GM21723 (cell line): Measurements from ENCODE around the gene TRAK1.

ENCODE experiments used
- ATAC-seq: cut with Tn5 transposase; IDR thresholded peaks from one replicate; pipeline ENCODE4 v1.9.1; 2021; ENCODE audit warnings: mild to moderate bottlenecking, moderate library complexity; ENCODE audit not compliant: unreplicated experiment

TRAK1 gene

GRCh38 chr3:42226470-42227425, 135.6 kb downstream of the TRAK1 start:
- no peak for ATAC-seq

DNA sequence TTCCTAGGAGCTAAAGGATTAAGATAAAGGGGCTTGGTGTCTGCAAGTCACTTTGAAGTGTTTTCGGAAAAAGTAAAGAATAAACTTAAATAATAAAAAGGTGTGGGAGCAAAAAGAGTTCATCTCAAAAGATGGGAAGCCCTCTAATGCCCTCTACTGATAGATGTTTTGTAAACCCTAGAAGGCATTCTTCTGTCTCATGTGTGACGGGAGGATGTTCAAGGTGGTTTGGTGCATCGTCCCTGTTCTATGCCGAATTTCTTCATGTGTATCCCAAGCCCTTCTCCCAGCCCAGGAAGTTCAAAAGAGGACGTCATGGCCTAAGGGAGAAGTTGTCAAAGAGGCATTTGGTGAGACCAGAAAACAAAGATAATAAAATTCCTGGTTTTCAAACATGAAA, 137.6 kb downstream of the TRAK1 start:
- ATAC-seq = no peak

DNA sequence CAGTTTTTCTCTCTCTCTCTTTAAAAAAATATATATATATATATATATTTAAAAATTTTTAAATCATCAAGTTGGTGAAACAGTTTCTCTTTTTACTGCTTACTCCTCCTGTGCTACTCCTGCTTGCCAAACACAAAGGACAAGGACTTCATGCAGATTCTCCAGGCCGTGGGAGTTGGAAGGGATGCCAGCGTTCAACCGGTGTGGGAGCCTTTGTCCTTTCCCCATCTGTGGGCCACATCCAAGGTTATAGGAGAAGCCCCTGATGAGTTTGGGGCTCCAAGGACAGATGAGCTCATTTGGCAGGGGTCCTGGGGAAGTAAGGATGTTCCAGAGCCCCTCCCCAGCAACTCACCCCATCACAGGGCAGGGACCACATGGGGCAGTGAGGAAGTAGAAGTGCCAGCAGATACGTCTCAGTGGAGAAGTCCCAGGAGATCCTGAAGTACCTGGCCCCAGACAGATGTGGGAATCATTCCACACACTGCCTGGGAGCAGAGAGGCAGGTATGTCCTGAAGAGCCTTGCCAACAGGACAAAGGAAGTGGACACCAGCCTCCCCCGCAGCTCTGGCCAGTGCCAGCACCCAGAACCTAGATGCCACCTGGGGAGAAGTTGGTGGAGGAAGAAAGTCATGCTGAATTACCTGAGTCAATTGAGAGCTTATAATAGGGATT, 138.2 kb downstream of the TRAK1 start:
- no peak for ATAC-seq

GRCh38 chr3:42229942-42230688, 139.0 kb downstream of the TRAK1 start:
- no peak for ATAC-seq

DNA sequence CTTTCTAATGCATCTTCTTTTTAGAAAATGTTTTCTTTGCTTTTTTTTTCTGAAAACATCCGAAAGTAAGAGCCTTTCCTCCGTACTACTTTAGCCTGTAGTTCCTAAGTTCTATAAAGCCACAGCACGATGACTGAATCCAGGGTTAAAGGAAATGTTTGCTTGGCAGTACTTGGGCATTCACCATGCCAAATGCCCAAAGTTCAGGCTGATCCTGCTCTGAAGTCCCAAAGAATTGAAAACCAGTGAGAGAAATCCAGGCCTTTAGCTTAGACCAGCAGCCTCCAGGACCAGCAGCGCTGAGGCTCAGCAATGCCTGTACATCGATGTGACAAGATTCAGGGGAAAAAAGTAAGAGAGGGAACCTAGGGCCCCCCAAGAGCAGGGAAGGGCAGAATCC, 139.7 kb downstream of the TRAK1 start:
- ATAC-seq = no peak

GRCh38 chr3:42235532-42235931, 144.4 kb downstream of the TRAK1 start:
- ATAC-seq = no peak

DNA sequence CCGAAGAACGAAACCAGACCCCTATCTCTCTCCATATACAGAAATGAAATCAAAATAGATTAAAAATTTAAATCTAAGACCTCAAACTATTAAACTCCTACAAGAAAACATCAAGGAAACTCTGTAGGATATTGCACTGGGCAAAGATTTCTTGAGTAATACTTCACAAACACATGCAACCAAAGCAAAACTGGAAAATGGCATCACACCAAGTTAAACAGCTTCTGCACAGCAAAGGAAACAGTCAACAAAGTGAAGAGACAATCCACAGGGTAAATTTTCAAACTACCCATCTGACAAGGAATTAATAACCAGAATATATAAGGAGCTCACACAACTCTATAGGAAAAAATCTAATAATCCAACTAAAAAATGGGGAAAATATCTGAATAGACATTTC, 145.5 kb downstream of the TRAK1 start:
- no peak for ATAC-seq

DNA sequence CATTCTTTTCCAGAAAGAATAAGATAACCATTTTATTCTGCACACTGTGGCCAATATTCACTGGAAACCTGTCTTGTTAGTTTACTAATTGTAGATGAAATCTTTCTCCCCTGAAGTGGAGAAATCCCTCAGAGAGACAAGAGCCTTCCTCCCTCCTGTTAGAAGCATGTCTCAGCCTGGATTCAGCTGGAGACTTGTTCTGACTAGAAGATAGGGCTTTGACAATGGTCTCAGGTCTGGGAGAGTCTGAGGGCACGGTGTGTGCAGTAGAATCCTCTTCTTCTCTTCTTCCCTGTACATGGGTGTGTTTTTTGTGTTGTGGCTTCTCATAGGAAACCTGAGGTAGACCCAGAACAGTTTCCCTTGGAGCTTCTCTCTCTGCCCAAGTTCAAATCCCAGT, 154.9 kb downstream of the TRAK1 start:
- ATAC-seq = no peak

DNA sequence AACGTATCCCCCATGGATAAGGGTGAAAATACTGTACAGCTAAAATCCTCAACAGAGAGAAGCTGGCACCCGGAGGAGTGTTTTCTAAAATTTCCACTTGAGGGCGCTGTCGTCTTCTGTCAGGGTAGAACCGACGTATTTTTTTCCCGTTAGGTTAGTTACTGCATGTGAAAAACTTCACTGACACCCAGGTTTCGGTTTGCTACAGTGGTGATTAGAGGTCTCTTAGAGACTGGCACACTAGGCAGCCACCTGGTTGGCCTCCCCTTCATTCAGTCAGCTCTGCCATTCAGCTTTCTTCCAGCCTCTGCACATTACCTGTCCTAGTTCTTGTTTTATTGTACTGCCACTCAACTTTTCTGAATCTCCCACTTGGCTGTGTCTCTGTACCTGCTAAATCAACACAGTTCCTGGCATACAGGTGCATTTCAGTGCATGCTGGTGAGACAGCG, 156.4 kb downstream of the TRAK1 start:
- ATAC-seq = no peak

DNA sequence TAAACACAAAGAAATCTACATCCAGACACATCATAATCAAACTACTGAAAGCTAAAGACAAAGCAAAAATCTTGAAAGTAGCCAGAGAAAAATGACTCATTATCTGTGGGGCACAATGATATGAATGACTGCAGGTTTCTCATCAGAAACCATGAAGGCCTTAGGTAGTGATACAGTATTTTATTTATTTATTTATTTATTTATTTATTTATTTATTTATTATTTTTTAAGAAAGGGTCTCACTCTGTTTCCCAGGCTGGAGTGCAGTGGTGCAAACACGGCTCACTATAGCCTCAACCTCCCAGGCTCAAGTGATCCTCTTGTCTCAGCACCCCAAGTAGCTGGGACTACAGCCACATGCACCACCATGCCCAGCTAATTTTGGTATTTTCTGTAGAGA, 159.6 kb downstream of the TRAK1 start:
- no peak for ATAC-seq

- ATAC-seq = no peak
These were observed 163.4 kb downstream of the TRAK1 start for GRCh38 chr3:42254566-42254965.

- no peak for ATAC-seq
These were observed 165.1 kb downstream of the TRAK1 start for GRCh38 chr3:42256135-42256819.

DNA sequence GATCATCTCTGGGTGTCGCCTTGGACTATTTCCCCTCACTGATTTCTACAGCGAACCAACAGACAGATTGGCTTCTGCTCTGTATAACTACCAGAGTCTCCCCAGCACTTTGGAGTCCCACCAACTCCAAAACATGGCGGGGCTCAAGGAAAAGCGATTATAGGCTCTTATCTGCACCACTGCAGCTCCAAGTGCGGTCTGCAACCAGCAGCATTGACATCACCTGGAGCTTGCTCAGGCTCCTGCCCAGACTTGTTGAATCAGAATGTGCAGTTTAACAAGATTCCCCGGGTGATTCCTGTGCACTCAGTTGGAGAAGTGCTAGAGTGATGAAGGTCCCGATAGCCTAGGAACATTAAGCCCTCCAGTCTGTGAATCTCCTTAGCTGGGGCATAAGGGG, 165.8 kb downstream of the TRAK1 start:
- ATAC-seq = no peak

- no peak for ATAC-seq
These were observed 171.4 kb downstream of the TRAK1 start for GRCh38 chr3:42262525-42262924.

DNA sequence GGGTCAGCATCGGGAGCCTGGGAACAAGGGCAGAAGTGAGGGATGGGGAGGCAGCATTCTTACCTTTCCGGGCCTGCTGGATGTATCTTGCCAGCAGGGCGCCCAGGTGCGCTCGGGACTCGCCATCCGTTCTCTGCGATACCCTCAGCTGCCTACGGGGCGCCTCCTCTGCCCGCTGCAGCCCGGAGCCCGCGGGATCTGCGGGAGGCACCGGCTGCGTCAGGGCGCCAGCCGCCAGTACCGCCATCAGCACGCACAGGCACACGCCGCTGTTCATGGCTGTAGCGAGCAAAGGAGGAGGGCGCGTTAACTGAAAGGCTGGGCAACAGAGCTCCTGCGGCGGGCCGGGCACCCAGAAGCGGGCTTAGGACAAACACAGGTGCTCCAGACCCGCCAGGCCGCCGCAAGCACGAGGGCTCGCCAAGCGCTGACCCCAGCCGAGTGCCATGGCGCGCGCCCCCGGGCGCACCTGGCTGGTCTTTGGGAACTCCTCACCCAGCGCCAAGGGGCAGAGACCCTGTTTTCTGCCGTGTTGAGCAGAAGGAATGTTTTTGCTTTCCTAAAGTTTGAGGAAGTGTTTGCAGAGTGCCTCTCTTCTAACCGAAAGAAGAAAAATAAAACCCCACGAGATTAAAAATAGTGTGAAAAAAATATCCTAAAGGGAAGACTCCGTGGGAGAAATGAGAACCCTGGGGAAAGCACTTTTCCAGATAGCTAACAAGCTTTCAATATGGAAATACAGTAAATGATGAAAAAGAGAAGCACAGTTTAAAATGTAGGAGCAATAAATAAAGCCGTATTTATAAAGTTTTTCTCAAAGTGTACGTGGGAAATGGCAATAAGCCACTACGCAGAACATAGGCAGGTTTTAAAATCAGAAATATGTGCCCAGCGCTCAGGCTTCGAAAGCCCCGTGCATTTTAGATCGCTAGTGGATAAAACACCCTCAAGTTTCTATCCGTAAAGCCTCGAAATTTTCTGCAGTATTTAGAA, 172.5 kb downstream of the TRAK1 start:
- ATAC-seq = no peak

GRCh38 chr3:42264399-42265058, 173.4 kb downstream of the TRAK1 start:
- no peak for ATAC-seq

DNA sequence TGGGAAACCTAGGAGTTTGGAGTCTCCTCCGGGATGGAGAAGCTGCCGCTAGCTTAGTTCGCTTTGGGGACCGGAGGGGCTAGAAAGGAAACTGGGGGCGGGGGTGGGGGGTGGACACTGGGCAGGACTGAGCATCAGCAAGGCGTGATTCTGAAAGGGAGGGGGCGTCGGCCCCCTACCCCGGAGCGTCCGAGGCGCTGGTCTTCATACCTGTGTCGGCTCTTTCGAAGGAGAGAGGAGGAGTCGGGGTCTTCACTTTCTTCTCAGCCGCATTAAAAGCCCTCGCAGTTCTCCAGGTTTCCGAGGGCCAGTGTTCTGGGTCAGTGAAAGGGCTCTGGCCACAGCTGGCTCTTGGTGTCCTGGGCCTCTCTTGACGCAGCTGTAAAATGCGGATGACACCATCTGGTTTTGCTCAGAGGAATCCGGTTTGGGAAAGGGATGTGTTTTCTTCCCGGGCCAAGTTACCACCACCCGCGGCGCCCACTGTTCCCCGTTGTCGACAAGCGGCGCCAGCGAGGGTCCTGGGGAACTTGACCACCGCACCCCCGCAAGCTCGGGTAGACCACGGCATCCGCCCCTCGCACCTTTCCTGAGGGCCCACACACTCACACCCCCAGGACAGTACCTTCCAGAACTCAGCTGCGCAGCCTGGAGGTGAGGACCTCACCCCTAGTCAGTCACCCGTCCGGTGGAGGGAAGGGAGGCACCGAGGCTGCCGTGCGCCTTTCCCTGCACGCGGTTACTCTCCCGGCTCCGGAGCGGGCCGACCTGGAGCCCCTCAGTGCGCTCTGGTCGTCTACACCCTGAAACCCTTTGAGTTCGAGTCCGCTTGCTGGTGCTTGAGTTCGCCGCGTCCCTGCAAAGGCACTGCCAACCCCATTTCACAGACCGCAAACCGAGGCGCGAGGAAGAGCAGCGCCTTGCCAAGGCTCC, 174.2 kb downstream of the TRAK1 start:
- no peak for ATAC-seq

DNA sequence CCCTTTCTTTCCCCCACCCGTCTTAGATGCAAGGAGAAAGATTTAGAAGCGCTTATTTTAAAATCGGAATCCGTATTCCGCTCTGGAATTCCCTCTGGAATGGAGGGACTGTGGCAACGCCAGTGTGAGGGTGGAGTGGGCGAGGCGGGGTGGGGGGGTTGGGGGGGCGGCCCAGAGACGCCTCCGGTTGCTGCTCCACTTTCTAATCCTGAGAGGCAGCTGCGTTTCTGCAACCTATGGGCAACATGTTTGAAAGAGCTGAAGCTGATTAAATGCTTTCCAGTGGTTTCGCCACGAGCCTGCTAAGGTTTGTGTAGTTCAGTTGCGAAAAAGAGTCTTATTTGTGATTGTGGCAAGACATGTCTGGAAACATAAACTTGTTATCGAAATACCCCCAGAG, 174.9 kb downstream of the TRAK1 start, which contains the start of gene CCK:
Gene CCK, minus strand, starts transcription at position 101 of the 400 bp plus-strand sequence. CDS start 2,555 bp downstream, outside the sequence.
- ATAC-seq = no peak
